CD8-positive, alpha-beta memory T cell (primary cell): Measurements from ENCODE around the gene KCNQ2. TPM values are rescaled to one million over a fixed set of nuclear protein-coding genes. Genes with fewer than 3 reads are reported as not detected.

Experiments
- CTCF ChIA-PET: fragments of 350-600 bp; sonication (Branson Sonifier 250); formaldehyde crosslinking; loops from one replicate; lab custom pipeline; 2021; ENCODE audit warnings: antibody characterized with exemption; lab: Charles Lee
- POLR2A ChIA-PET: fragments of 350-600 bp; sonication (Branson Sonifier 250); formaldehyde crosslinking; loops from one replicate; lab custom pipeline; 2021; ENCODE audit warnings: antibody characterized with exemption; lab: Charles Lee
- DNase-seq, 5 donors: peaks; one replicate each; pipeline versions ENCODE4 v3.0.0 to v3.0.0-alpha.2; 2020 to 2022; ENCODE audit warnings: mixed read lengths in 1 of 5
- H3K27ac ChIP-seq: one replicate; pipeline ENCODE4 v1.7.0; 2013; ENCODE audit warnings: low read depth, mild to moderate bottlenecking, low read length, moderate library complexity
- H3K27me3 ChIP-seq: 2 replicates; pipeline ENCODE4 v1.7.0; 2013; ENCODE audit warnings: low read length, mild to moderate bottlenecking; ENCODE audit not compliant: insufficient read depth, poor library complexity, severe bottlenecking
- H3K36me3 ChIP-seq: 2 replicates; pipeline ENCODE4 v1.7.0; 2013; ENCODE audit warnings: mild to moderate bottlenecking, low read length, moderate library complexity; ENCODE audit not compliant: insufficient read depth
- H3K4me1 ChIP-seq: 2 replicates; pipeline ENCODE4 v1.7.0; 2013; ENCODE audit warnings: mild to moderate bottlenecking, low read length, moderate library complexity; ENCODE audit not compliant: insufficient read depth
- H3K4me3 ChIP-seq: 2 replicates; pipeline ENCODE4 v1.7.0; 2013; ENCODE audit warnings: mild to moderate bottlenecking, low read length
- H3K9me3 ChIP-seq: 2 replicates; pipeline ENCODE4 v1.7.0; 2013; ENCODE audit warnings: mild to moderate bottlenecking, low read length
- H3K27ac Mint-ChIP-seq, 8 donors: one replicate each; pipeline ENCODE4 v1.8.0; 2020 to 2021; ENCODE audit warnings: mixed read lengths in 8 of 8, mild to moderate bottlenecking in 6 of 8, inconsistent platforms in 3 of 8, moderate library complexity in 3 of 8
- H3K27me3 Mint-ChIP-seq, 2 donors: one replicate each; pipeline ENCODE4 v1.8.0; 2020 to 2021; ENCODE audit warnings: mixed read lengths in 2 of 2, mild to moderate bottlenecking in 1 of 2, moderate library complexity in 1 of 2
- H3K36me3 Mint-ChIP-seq, 3 donors: one replicate each; pipeline ENCODE4 v1.8.0; 2020 to 2021; ENCODE audit warnings: mixed read lengths in 3 of 3, inconsistent platforms in 1 of 3, mild to moderate bottlenecking in 1 of 3
- H3K4me1 Mint-ChIP-seq, 3 donors: one replicate each; pipeline ENCODE4 v1.8.0; 2020 to 2021; ENCODE audit warnings: mixed read lengths in 3 of 3, inconsistent platforms in 1 of 3, mild to moderate bottlenecking in 1 of 3
- H3K4me3 Mint-ChIP-seq, 7 donors: one replicate each; pipeline ENCODE4 v1.8.0; 2020 to 2021; ENCODE audit warnings: mixed read lengths in 7 of 7, mild to moderate bottlenecking in 6 of 7, moderate library complexity in 4 of 7, inconsistent platforms in 2 of 7
- H3K9me3 Mint-ChIP-seq, 5 donors: one replicate each; pipeline ENCODE4 v1.8.0; 2020 to 2022; ENCODE audit warnings: mixed read lengths in 5 of 5, mild to moderate bottlenecking in 3 of 5, moderate library complexity in 2 of 5, inconsistent platforms in 1 of 5
- polyA plus RNA-seq: library from polyadenylated mRNA; unstranded; fragments of 300-500 nt; fragmentation: Illumina TruSeq; gene quantifications from one replicate; pipeline ENCODE4 v1.2.3, GENCODE V29; 2021
- total RNA-seq, 2 experiments: library from RNA; stranded (reverse); gene quantifications; one replicate each; pipeline ENCODE4 v1.2.3, GENCODE V29; 2021

The KCNQ2 gene
- total and polyA plus RNA-seq, 3 experiments from 2014 or later: not detected

DNA sequence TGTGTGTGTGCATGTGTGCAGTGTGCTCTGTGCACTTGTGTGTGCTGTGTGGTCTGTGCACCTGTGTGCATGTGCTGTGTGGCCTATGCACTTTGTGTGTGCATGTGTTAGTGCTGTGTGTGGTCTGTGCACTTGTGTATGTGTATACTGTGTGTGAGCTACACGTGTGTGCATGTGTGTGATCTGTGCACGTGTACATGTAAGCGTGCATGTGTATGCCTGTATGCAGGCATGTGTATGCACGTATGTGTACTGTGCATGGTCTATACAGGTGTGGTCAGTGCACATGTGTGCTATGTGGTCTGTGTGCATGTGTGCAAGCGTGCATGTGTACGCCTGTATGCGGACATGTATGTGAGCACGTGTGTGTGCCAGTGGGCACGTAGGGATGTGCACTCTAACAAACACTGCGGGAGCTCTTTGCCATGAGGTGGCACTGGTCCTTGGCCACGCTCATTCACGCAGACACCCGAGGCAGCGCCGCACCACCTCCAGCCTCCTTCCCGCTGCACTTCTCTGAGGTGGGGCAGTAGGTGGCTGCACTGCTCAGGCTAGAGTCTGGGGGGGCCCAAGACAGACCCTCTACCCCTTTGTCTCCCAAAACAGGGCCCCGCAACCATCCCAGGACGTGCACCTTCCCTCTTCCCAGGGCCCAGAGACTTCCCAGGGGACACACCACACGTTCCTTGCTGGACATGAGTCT lies 68.9 kb downstream of the KCNQ2 start:
- CTCF ChIA-PET: no interaction called here
- H3K4me3 ChIP-seq: no peak overlapping the region

DNA sequence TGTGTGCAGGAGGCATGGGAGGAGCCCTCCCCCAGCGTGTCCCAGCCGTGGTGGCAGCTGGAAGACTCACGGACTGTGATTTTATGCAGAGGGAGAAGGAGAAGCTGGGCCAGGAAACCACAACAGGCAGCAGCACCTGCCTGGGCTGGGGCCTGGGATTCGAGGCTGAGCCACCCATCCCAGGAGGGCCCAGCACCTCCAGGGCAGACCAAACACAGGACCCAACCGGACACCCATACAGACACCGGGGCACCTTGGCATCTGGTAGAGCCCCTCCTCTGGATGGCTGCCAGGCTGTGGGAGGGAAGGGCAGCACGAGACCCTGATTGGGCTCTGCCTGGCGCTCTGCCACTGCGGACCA lies 69.6 kb downstream of the KCNQ2 start:
- H3K36me3 Mint-ChIP-seq: no peaks in the 10 kb centered on the region
- H3K27ac Mint-ChIP-seq: no peak overlapping the region
- no peaks in the 10 kb centered on the region for H3K9me3 ChIP-seq
- H3K9me3 Mint-ChIP-seq: no peaks in the 10 kb centered on the region
- H3K4me1 ChIP-seq: no peaks in the 10 kb centered on the region
- CTCF ChIA-PET: no interaction called here
- H3K27ac ChIP-seq: no peak overlapping the region
- no peak overlapping the region for H3K4me3 ChIP-seq
- H3K27me3 ChIP-seq: no peaks in the 10 kb centered on the region
- H3K36me3 ChIP-seq: no peaks in the 10 kb centered on the region
- H3K27me3 Mint-ChIP-seq: peaks cover 2 to 4% of the 10 kb centered on the region in 2 donors
- H3K4me3 Mint-ChIP-seq: no peak overlapping the region
- POLR2A ChIA-PET: interaction anchor here (0.5 kb wide), 1 partner anchor 33 kb away, joined by 3 read pairs; no protein-coding TSS in a partner anchor
- DNase-seq: no peak
- no peaks in the 10 kb centered on the region for H3K4me1 Mint-ChIP-seq

More for the DNA sequence above, 68.9 kb downstream of the KCNQ2 start:
- H3K27ac ChIP-seq: no peak overlapping the region
- H3K27me3 ChIP-seq: no peaks in the 10 kb centered on the region
- H3K4me1 Mint-ChIP-seq: no peaks in the 10 kb centered on the region
- no peaks in the 10 kb centered on the region for H3K9me3 Mint-ChIP-seq
- POLR2A ChIA-PET: interaction anchor here (0.5 kb wide), 1 partner anchor 32 kb away, joined by 3 read pairs; no protein-coding TSS in a partner anchor
- no peaks in the 10 kb centered on the region for H3K9me3 ChIP-seq
- no peak overlapping the region for H3K4me3 Mint-ChIP-seq
- no peaks in the 10 kb centered on the region for H3K4me1 ChIP-seq
- H3K36me3 Mint-ChIP-seq: no peaks in the 10 kb centered on the region
- H3K27me3 Mint-ChIP-seq: peaks cover 2 to 4% of the 10 kb centered on the region in 2 donors
- H3K36me3 ChIP-seq: no peaks in the 10 kb centered on the region
- no peak overlapping the region for H3K27ac Mint-ChIP-seq
- DNase-seq: no peak

DNA sequence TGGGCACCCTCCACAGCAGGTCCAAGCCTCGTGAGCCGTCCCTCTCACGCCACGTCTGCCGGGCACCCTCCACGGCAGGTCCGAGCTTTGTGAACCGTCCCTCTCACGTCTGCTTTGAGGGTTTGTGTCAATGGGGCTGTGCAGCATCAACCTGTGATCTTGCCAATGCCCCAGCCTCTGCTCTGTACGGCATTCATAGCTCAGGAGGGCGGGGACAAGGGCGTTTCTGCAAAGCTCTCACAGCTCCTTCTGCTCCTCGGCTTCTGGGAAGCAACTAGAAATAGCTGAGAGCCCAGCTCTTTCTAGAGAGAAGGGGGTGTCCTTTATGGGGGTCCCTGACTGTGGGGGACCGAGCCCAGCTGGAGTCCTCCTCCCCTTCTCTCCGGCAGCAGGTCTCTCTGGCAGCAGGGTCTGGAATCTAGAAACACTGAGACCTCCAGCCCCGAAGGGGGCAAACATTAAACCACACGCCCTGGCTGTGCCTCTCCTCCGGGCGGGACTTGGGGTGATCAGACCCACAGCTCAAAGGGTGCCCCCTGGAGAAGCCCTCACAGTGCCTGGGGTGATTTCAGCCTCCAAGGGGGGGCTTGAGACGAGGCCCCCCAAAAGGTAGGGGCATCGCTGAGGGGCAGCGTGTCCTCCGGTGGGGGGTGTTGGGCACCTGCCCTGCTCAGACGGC lies 70.1 kb downstream of the KCNQ2 start:
- Mint-ChIP-seq H3K9me3 (no peaks in the 10 kb centered on the region), H3K27me3 (peaks cover 2 to 4% of the 10 kb centered on the region in 2 donors), H3K27ac (no peak overlapping the region), H3K4me1 (no peaks in the 10 kb centered on the region), H3K4me3 (no peak overlapping the region), H3K36me3 (no peaks in the 10 kb centered on the region)
- Histone ChIP-seq H3K27me3 (no peaks in the 10 kb centered on the region), H3K36me3 (no peaks in the 10 kb centered on the region), H3K4me3 (no peak overlapping the region), H3K4me1 (no peaks in the 10 kb centered on the region), H3K27ac (no peak overlapping the region), H3K9me3 (no peaks in the 10 kb centered on the region)
- ChIA-PET CTCF (no interaction called here), POLR2A (no interaction called here)
- DNase-seq: no peak

DNA sequence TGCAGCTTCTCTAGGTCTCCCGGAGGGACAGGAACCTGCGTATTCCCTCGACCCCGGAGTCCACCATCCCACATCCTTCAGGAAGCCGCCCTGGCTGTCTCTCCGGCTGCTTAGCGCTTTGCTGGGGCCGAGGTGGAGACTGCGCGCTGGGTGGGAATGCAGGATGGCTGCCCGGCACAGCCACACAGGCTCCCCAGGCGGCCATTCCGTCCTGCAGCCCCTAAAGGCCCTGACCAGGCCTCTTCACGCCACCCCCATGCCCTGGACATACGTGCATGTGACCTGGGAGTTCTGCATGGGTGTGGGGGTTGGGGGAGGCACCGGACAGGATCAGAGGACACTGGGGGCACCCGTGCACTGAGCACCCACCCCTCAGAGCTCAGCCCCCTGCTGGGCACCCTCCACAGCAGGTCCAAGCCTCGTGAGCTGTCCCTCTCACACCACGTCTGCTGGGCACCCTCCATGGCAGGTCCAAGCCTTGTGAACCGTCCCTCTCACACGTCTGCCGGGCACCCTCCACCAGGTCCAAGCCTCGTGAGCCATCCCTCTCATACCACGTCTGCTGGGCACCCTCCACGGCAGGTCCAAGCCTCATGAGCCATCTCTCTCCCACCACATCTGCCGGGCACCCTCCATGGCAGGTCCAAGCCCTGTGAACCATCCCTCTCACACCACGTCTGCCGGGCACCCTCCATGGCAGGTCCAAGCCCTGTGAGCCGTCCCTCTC lies 70.9 kb downstream of the KCNQ2 start:
- Histone ChIP-seq H3K36me3 (no peaks in the 10 kb centered on the region), H3K4me3 (no peak overlapping the region), H3K27ac (no peak overlapping the region), H3K27me3 (no peaks in the 10 kb centered on the region), H3K9me3 (no peaks in the 10 kb centered on the region), H3K4me1 (no peaks in the 10 kb centered on the region)
- H3K4me1 Mint-ChIP-seq: no peaks in the 10 kb centered on the region
- no peaks in the 10 kb centered on the region for H3K9me3 Mint-ChIP-seq
- H3K27me3 Mint-ChIP-seq: peaks cover 2 to 4% of the 10 kb centered on the region in 2 donors
- H3K4me3 Mint-ChIP-seq: no peak overlapping the region
- DNase-seq: no peak
- H3K27ac Mint-ChIP-seq: no peak overlapping the region
- ChIA-PET CTCF (no interaction called here), POLR2A (no interaction called here)
- no peaks in the 10 kb centered on the region for H3K36me3 Mint-ChIP-seq

DNA sequence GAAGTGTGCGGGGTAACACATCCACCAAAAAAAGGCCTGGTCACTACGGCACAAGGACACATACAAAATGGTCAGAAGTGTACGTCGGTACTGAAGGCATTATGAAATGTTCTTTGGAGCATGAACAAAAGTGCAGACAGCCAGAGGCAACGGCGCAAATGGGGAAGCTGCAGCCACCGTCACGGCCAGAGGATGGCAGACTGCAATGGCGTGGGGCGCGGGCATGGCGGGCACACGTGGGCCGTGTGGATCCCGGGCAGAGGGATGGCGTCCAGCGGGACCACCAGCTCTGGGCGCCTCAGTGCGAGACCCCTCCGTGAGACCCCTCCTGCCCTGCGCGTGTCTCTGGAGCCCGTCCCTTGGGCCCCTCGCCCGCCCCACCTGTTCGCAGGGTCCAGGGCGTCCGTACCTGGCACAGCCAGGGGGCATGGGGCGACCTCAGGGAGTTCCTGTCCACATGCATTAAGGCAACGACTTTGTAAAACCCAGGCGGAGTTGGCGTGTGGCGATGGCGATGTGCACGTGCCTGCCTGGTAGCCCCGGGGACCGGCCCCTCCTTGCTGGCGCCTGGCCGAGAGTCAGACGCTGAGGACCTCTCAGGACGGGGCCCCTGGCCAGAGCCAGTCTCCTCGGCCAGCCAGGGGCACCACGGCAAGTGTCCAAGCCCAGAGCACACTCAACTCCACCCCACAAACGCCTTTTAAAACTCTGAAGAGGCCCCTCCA lies 71.8 kb downstream of the KCNQ2 start:
- CTCF ChIA-PET: no interaction called here
- H3K36me3 ChIP-seq: no peaks in the 10 kb centered on the region
- H3K4me3 Mint-ChIP-seq: no peak overlapping the region
- H3K9me3 Mint-ChIP-seq: no peaks in the 10 kb centered on the region
- H3K27me3 ChIP-seq: no peaks in the 10 kb centered on the region
- H3K4me1 Mint-ChIP-seq: no peaks in the 10 kb centered on the region
- DNase-seq: no peak
- H3K36me3 Mint-ChIP-seq: no peaks in the 10 kb centered on the region
- no peak overlapping the region for H3K27ac ChIP-seq
- POLR2A ChIA-PET: no interaction called here
- no peaks in the 10 kb centered on the region for H3K9me3 ChIP-seq
- H3K4me1 ChIP-seq: no peaks in the 10 kb centered on the region
- no peak overlapping the region for H3K27ac Mint-ChIP-seq
- peaks cover 2 to 4% of the 10 kb centered on the region in 2 donors for H3K27me3 Mint-ChIP-seq
- H3K4me3 ChIP-seq: no peak overlapping the region

DNA sequence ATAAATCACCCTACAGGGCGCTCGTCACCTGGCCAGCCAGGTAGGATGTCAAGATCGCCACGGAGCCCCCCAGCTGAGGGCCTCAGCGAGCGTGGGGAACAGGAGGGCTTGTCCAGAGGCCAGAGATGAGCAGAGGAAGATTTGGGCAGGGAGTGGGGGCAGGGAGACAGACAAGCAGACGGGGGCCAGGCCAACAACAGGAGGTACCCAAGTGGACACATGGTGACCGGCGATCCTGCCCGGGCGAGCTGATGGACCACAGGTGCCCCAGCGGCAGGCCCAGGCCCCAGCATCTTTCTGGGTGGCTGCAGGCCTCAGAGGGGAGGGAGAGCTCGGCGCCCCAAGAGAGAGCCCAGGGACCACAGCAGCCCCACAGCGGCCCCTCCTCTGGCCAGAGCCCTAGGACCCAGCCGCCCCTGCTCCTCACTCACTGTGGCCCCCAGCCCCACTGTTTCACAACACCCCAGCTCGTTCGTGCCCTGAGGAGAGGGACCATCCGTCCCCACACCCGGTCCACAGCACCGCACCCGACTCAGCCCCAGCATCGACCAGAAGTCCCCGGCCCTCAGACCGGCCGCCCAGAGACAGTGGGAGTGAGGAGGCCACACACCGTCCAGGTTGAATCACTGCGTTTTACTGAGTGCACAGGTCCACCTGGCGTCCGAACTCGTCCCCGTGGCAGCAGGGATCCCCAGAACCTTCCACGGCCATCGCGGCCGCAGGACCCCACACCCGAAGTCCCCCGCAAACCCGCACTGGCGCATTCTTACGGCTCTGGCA lies 72.7 kb downstream of the KCNQ2 start:
- no peak overlapping the region for H3K27ac ChIP-seq
- H3K36me3 ChIP-seq: no peaks in the 10 kb centered on the region
- no peak overlapping the region for H3K27ac Mint-ChIP-seq
- H3K27me3 ChIP-seq: no peaks in the 10 kb centered on the region
- no peaks in the 10 kb centered on the region for H3K4me1 ChIP-seq
- no peak for DNase-seq
- no peaks in the 10 kb centered on the region for H3K9me3 Mint-ChIP-seq
- no peaks in the 10 kb centered on the region for H3K9me3 ChIP-seq
- peaks cover 2 to 4% of the 10 kb centered on the region in 2 donors for H3K27me3 Mint-ChIP-seq
- no peak overlapping the region for H3K4me3 ChIP-seq
- CTCF ChIA-PET: no interaction called here
- H3K36me3 Mint-ChIP-seq: no peaks in the 10 kb centered on the region
- POLR2A ChIA-PET: no interaction called here
- no peak overlapping the region for H3K4me3 Mint-ChIP-seq
- no peaks in the 10 kb centered on the region for H3K4me1 Mint-ChIP-seq

DNA sequence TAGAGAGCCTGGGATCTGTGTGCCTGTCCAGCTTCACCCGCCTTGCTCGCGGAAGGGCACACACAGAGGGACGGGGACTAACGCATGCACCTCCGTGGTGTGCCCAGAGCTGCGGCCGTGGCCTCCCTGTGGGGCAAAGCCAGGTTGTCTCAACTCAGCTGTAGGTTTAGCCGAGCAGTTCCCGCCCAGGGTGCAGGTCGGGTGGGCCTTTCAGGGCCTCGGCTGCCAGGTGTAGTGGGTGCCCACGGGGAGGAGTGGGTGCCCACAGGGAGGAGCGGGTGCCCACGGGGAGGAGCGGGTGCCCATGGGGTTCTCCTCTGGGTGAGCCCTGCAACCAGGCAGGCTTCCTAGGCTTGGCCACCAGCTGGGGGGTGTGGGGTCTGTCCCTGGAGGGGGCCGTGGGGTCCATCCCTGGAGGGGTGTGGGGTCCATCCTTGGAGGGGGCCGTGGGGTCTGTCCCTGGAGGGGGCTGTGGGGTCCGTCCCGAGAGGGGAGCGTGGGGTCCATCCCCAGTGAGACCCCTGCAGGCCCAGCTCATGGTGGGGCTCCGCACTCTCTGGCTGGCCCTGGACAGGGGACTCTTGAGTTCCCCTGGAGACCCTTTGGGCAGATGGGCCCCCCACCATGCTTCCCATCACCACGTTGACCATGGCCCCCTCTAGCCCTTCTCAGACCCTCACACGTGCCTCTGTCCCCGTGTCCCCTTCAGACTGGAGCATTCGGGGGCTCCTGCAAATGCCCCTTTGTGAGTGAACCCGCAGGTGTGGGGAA lies 73.5 kb downstream of the KCNQ2 start:
- H3K36me3 Mint-ChIP-seq: no peaks in the 10 kb centered on the region
- Histone ChIP-seq H3K9me3 (no peaks in the 10 kb centered on the region), H3K4me3 (no peak overlapping the region), H3K36me3 (no peaks in the 10 kb centered on the region), H3K27ac (no peak overlapping the region), H3K27me3 (no peaks in the 10 kb centered on the region), H3K4me1 (no peaks in the 10 kb centered on the region)
- peaks cover 2 to 12% of the 10 kb centered on the region in 2 donors for H3K27me3 Mint-ChIP-seq
- POLR2A ChIA-PET: no interaction called here
- DNase-seq: no peak
- H3K9me3 Mint-ChIP-seq: no peaks in the 10 kb centered on the region
- H3K4me3 Mint-ChIP-seq: no peak overlapping the region
- H3K4me1 Mint-ChIP-seq: no peaks in the 10 kb centered on the region
- CTCF ChIA-PET: no interaction called here
- no peak overlapping the region for H3K27ac Mint-ChIP-seq
